Neuron (in vitro differentiated cells): Measurements from ENCODE around the gene RNF149.
"Not testable (repeated sequence)": the region's sequence is repeated elsewhere in the genome, so short reads cannot be mapped to it uniquely, and the experiment has no call there.

ENCODE experiments used
- H2AFZ ChIP-seq: one replicate; pipeline ENCODE4 v1.6.1; 2013; ENCODE audit warnings: low read depth, mild to moderate bottlenecking, inconsistent platforms, low read length, moderate library complexity
- H3K27me3 ChIP-seq: one replicate; pipeline ENCODE4 v1.6.1; 2013; ENCODE audit warnings: low read length; ENCODE audit not compliant: insufficient read depth
- H3K36me3 ChIP-seq: one replicate; pipeline ENCODE4 v1.6.1; 2013; ENCODE audit warnings: low read length; ENCODE audit not compliant: insufficient read depth
- H3K4me1 ChIP-seq: one replicate; pipeline ENCODE4 v1.6.1; 2013; ENCODE audit warnings: low read length; ENCODE audit not compliant: insufficient read depth
- H3K4me3 ChIP-seq: 2 replicates; pipeline ENCODE4 v1.5.1; 2013; ENCODE audit warnings: mild to moderate bottlenecking, low read length, moderate library complexity
- H3K9me3 ChIP-seq: one replicate; pipeline ENCODE4 v1.6.1; 2013; ENCODE audit warnings: low read length

RNF149 gene

DNA sequence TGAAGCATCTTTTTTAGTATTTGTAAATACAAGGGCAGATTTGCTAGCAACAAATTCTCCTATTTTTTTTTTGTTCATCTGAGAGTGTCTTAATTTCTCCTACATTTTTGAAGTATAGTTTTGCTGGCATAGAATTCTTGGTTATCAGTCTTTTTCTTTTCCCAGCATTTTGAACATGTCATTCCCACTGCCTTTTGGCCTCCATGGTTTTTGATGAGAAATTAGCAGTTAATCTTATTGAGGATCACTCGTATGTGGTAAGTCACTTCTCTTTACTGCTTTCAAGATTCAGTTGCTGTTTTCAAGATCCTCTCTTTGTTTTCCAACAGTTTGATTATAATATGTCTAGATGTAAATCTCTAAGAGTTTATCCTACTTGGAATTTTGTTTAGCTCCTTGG lies 16.9 kb upstream of the RNF149 start:
- Histone ChIP-seq H3K36me3 (no peaks in the 10 kb centered on the region), H3K4me3 (no peak overlapping the region), H3K4me1 (no peaks in the 10 kb centered on the region)

DNA sequence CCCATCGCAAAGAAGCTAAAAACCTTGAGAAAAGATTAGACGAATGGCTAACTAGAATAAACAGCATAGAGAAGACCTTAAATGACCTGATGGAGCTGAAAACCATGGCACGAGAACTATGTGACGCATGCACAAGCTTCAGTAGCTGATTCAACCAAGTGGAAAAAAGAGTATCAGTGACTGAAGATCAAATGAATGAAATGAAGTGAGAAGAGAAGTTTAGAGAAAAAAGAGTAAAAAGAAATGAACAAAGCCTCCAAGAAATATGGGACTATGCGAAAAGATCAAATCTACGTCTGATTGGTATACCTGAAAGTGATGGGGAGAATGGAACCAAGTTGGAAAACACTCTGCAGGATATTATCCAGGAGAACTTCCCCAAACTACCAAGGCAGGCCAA lies 8.1 kb upstream of the RNF149 start:
- H3K4me3 ChIP-seq, H3K9me3 ChIP-seq, H3K27me3 ChIP-seq, H3K4me1 ChIP-seq, H2AFZ ChIP-seq, H3K36me3 ChIP-seq: not testable (repeated sequence)

More for the DNA sequence above, 16.9 kb upstream of the RNF149 start:
- H2AFZ ChIP-seq: no peak overlapping the region
- peaks cover 1% of the 10 kb centered on the region for H3K9me3 ChIP-seq
- H3K27me3 ChIP-seq: no peaks in the 10 kb centered on the region

DNA sequence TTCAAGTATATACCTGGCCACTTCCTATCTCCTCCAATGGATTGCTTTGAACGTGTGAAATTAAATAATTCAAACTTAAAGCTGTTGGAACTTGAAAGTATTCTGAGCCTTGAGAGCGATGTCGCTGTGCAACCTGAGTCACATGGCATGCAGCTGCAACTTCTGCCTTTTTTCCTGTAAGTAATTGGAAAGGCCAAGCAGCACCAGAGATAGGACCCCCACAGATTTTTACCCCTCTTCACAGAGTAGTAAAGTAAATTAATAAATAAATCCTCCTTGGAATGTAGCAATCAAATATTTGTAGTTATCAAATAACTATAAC lies 3.2 kb upstream of the RNF149 start:
- no peak overlapping the region for H2AFZ ChIP-seq
- no peak overlapping the region for H3K4me3 ChIP-seq
- peaks cover 3% of the 10 kb centered on the region for H3K4me1 ChIP-seq
- no peaks in the 10 kb centered on the region for H3K36me3 ChIP-seq
- H3K27me3 ChIP-seq: peaks cover 6% of the 10 kb centered on the region
- H3K9me3 ChIP-seq: no peaks in the 10 kb centered on the region

DNA sequence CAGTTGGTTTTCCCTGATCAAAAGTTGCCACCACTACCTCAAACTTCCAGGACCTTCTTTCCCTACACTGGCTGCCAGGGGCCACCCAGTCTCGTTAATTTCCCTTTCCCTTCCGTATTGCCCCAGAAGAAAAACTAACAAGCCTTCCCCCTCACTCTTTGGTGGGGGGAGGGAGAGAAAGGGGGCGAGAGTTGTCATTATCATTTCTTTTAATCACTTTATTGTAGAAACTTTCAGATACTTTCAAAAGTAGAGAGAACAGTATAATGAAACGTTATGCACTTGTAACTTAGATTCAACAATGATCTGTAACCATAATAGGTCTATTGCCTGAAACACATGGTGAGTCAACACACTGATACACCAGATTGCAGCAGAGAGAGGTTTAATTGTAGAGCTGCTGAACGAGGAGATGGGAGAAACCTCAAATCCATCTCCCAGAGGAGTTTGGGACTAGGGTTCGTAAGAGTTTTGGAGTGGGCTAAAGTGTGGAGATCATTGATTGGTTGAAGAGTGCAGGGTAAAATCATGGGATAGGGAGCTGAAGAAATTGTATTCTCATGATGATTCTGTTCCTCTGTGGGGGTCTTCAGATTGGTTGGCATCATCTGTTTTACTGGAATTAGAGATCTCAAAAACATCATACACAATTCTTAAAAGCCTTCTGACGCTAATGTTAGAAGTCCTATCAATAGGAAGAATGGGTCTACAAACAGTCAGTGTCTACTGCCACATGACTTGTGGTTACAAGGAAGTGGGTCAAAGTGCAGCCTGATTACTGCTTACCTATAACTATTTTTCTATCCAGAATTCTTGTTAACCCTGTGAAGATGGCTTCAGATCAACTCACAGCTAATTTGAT lies 2.6 kb upstream of the RNF149 start:
- Histone ChIP-seq H3K4me1 (peaks cover 7% of the 10 kb centered on the region), H2AFZ (no peak overlapping the region), H3K9me3 (no peaks in the 10 kb centered on the region), H3K27me3 (peaks cover 6% of the 10 kb centered on the region), H3K4me3 (no peak overlapping the region), H3K36me3 (no peaks in the 10 kb centered on the region)

DNA sequence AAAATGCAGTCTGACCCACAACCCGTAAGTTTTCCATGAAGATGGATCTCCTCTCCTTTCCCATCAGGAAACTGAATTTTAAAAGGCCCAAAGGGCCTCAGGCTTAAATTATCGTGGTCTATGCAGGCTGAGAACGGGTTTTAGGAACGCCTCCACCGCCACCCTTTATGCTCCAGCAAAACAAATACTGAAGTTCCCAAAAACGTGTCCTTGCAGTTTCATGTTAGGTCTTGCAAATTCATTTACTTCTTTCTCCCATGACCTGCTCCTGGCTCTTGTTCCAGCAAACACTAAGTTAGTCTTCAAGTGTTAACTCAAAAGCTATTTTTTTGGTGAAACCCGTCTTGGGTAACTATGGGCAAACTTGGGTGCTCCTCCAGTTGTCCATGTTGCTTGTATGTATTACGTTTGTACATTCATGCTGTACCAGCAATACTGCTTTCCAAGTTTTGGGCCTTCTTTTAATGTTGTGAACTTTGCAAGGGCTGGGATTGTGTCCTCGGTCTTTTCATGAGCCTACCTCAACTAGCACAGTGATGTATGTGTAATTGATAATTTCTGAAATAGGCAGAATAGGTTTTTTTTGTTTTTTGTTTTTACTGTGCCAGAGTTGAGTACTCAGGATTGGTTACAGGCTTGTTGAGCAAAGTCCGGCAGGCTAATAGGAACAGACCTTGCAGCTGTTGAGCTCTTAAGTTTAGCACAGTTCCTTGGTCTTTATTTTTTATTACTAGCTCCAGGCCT lies 1.8 kb upstream of the RNF149 start:
- no peak overlapping the region for H3K4me3 ChIP-seq
- no peak overlapping the region for H2AFZ ChIP-seq
- H3K36me3 ChIP-seq: no peaks in the 10 kb centered on the region
- peaks cover 6% of the 10 kb centered on the region for H3K27me3 ChIP-seq
- peaks cover 9% of the 10 kb centered on the region for H3K4me1 ChIP-seq
- H3K9me3 ChIP-seq: no peaks in the 10 kb centered on the region

DNA sequence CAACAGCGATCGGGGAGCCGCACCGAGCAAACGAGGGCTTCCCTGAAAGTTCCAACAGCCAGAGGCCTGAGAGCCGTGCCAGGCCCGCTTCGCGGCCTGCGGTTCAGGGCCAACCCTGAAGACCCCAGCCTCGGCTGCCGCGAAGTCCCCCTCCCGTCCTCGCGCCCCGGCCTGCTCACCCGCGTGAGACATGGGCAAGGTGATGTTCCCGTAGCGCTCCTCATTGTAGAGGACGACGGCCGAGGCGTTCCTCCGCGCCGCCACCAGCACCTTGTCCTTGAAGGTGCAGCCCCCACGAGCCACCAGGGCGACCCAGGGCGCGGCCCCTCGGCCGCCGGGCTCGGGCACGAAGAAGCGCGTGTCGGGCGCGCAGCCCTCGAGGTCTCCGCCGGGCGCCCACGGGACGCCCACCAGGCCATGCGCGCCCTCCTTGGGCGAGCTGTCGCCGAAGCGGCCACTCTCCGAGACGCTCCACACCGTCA lies 510 bp downstream of the RNF149 start:
- H3K4me3 ChIP-seq: peak overlapping the region; percentile 58
- no peaks in the 10 kb centered on the region for H3K9me3 ChIP-seq
- no peaks in the 10 kb centered on the region for H3K36me3 ChIP-seq
- peaks cover 9% of the 10 kb centered on the region for H3K4me1 ChIP-seq
- H3K27me3 ChIP-seq: no peaks in the 10 kb centered on the region
- H2AFZ ChIP-seq: peak overlapping the region; percentile 97

DNA sequence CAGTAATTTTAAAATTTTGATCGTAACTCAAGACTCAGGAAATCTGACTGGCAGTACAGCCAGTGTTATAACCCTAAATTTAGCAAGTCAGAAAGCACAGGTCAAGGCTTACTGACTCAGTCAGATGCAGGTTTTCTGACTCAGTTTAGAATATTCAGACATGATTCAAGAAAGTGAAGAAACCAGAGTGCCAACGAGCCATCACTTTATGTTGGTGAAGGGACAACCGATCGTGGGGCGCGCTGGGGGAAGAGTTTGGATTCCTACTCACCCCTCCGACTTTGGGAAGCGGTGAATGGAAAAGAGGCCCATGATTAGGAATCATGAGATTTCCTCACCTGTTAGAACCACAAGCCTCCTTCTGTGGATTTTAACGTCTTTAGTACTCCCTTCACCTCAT lies 998 bp downstream of the RNF149 start:
- no peaks in the 10 kb centered on the region for H3K27me3 ChIP-seq
- peaks cover 9% of the 10 kb centered on the region for H3K4me1 ChIP-seq
- H3K9me3 ChIP-seq: no peaks in the 10 kb centered on the region
- H3K4me3 ChIP-seq: peak overlapping the region; percentile 58
- H3K36me3 ChIP-seq: no peaks in the 10 kb centered on the region
- H2AFZ ChIP-seq: no peak overlapping the region

DNA sequence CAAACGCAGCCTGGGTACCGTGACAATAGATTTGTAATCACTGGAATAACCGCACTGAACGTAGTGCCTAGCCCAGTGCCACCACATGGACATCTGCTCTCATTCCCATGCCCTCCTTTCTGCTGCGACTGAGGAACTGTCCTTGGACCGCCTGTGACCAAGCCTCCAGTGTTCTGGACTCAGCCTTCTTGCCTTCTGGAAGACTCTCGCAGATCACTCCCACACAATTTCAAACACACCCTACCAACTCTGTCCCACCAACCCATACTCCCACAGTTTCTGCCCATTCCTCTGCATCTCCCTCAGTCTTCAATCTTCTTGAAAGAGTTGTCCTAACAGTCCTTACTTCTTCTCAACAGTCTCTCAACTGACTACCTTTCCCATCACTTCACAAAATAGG lies 2.1 kb downstream of the RNF149 start:
- no peak overlapping the region for H3K4me3 ChIP-seq
- no peaks in the 10 kb centered on the region for H3K36me3 ChIP-seq
- H3K9me3 ChIP-seq: no peaks in the 10 kb centered on the region
- H3K27me3 ChIP-seq: no peaks in the 10 kb centered on the region
- peaks cover 9% of the 10 kb centered on the region for H3K4me1 ChIP-seq
- no peak overlapping the region for H2AFZ ChIP-seq

DNA sequence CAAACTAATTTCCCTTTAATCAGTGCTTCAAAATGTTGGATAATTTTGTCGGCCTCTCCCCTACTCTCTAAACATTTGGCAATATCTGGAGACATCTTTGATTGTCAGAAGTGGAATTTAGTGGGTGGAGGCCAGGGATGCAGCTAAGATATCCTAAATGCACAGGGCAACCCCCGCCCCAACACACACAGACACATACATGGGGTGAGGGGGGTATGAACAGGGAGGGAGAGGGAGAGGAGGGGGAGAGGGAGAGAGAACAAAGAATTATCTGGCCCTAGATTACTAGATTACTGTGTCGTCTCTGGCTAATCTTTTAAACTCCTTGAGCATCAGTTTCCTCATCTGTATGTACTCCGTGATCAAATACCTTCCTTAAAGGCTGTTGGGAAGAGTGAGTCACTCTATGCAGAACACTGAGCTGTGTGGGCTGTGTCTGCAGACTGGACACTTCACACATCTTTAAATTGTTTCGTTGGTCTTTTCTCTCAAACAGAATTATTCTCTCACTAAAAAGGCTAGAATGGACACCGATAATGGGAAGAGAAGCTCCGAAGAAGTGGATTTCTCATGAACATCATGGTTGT lies 2.9 kb downstream of the RNF149 start:
- H3K4me3 ChIP-seq: no peak overlapping the region
- no peaks in the 10 kb centered on the region for H3K36me3 ChIP-seq

DNA sequence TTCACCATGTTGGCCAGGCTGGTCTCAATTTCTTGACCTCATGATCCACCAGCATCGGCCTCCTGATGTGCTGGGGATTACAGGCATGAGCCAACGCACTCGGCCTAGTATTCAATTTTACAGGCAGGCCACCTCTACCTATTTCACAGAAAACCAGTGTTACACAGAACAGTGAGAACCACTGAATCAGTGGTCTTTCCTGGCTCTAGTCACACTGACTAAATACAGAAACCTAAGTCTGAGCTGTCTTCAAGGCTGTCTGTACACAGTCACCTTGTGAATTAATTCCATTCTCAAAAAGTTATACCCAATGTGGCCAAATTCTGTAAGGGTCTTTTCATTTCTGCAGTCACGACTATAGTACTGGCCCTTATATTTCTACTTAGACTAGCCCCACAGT lies 3.5 kb downstream of the RNF149 start:
- H3K4me1 ChIP-seq: peaks cover 9% of the 10 kb centered on the region
- no peak overlapping the region for H3K4me3 ChIP-seq
- H3K9me3 ChIP-seq: no peaks in the 10 kb centered on the region
- H3K36me3 ChIP-seq: no peaks in the 10 kb centered on the region
- no peak overlapping the region for H2AFZ ChIP-seq
- no peaks in the 10 kb centered on the region for H3K27me3 ChIP-seq

More for the DNA sequence above, 2.9 kb downstream of the RNF149 start:
- Histone ChIP-seq H3K4me1 (peaks cover 9% of the 10 kb centered on the region), H3K9me3 (no peaks in the 10 kb centered on the region), H3K27me3 (no peaks in the 10 kb centered on the region), H2AFZ (no peak overlapping the region)

DNA sequence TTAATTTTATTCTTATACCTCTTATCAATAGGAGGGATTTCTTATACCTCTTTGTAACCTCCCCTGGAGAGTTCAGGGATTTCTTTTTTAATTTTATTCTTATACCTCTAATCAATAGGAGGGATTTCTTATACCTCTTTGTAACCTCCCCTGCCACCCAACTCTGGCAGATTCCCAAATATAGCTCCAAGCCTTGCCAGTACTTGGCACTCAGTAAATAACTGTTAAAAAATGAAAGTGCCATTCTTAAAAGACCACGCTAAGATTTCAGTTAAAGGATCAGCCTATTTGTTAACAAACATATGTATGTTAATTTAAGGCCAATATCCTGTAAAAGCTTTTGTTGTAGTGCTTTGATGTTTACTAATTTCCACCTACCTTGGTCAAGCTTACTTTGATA lies 4.8 kb downstream of the RNF149 start:
- Histone ChIP-seq H3K27me3 (no peaks in the 10 kb centered on the region), H3K36me3 (no peaks in the 10 kb centered on the region), H3K4me1 (peaks cover 9% of the 10 kb centered on the region), H3K9me3 (no peaks in the 10 kb centered on the region), H2AFZ (no peak overlapping the region), H3K4me3 (no peak overlapping the region)

DNA sequence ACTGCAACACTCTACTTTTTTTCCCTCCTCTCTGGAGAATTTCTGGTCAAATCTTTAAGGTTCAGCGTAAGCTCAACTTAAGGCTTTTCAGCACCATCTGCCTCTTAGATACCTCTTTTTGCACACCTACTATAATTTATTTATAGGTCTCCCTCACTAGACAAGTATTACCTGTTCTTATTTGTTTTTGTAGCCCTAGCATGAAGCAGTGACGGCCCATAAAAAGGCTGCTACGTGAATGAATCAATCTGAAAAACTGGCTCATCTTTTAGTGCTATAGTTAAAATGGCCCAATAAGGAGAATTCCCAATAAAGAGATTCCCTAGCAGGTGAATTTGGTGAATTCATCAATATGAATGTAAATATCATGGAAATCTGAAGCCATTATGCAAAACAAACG lies 6.5 kb downstream of the RNF149 start:
- Histone ChIP-seq H2AFZ (no peak overlapping the region), H3K27me3 (no peaks in the 10 kb centered on the region), H3K9me3 (no peaks in the 10 kb centered on the region), H3K36me3 (no peaks in the 10 kb centered on the region), H3K4me3 (no peak overlapping the region), H3K4me1 (peaks cover 7% of the 10 kb centered on the region)

DNA sequence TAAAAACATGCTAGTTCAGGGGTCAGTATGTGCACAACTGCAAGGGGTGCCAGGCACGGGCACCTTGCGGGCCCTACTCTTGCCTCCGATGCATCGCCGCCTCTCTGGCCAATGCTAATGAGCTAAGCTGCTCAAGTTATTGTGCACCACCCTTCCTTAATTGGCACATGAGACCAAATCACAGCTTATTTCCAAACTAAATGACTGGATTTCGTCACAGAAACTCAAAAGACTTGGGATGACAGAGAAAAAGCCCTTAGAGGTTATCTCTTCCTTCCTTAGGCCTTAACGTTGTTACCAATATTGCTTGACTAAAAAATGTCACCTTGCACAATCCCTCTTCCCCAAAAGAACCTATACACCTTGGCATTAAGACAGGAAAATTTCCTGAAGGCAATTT lies 7.7 kb downstream of the RNF149 start:
- Histone ChIP-seq H3K27me3 (no peaks in the 10 kb centered on the region), H2AFZ (no peak overlapping the region), H3K4me3 (no peak overlapping the region), H3K36me3 (no peaks in the 10 kb centered on the region), H3K4me1 (peaks cover under 1% of the 10 kb centered on the region), H3K9me3 (no peaks in the 10 kb centered on the region)
